Duodenal mucosa (tissue), 2 donors: ENCODE data around the gene NLRC3.

Experiments
- H3K27ac ChIP-seq: one replicate; pipeline ENCODE4 v1.7.0; 2013; ENCODE audit warnings: low read depth, low read length
- H3K27me3 ChIP-seq, 2 donors: one replicate each; pipeline ENCODE4 v1.7.0; 2013; ENCODE audit warnings: low read length in 2 of 2, control low read depth in 1 of 2; ENCODE audit not compliant: insufficient read depth in 2 of 2, control insufficient read depth in 1 of 2
- H3K36me3 ChIP-seq, 2 donors: one replicate each; pipeline ENCODE4 v1.7.0; 2013; ENCODE audit warnings: low read length in 2 of 2, control low read depth in 1 of 2; ENCODE audit not compliant: insufficient read depth in 2 of 2, control insufficient read depth in 1 of 2
- H3K4me1 ChIP-seq, 2 donors: one replicate each; pipeline ENCODE4 v1.7.0; 2013; ENCODE audit warnings: low read length in 2 of 2, control low read depth in 1 of 2; ENCODE audit not compliant: insufficient read depth in 2 of 2, control insufficient read depth in 1 of 2
- H3K4me3 ChIP-seq, 2 donors: one replicate each; pipeline ENCODE4 v1.7.0; 2013; ENCODE audit warnings: low read length in 2 of 2, low read depth in 1 of 2
- H3K9ac ChIP-seq, 2 donors: one replicate each; pipeline ENCODE4 v1.7.0; 2013; ENCODE audit warnings: low read length in 2 of 2, low read depth in 1 of 2
- H3K9me3 ChIP-seq, 2 donors: one replicate each; pipeline ENCODE4 v1.7.0; 2013; ENCODE audit warnings: low read length in 2 of 2, control low read depth in 1 of 2; ENCODE audit not compliant: control insufficient read depth in 1 of 2

Gene NLRC3

GRCh38 chr16:3490911-3491629 is 86.1 kb downstream of the NLRC3 start:
- Histone ChIP-seq H3K9me3 (no peaks in the 10 kb centered on the region), H3K27me3 (no peaks in the 10 kb centered on the region)

More at GRCh38 chr16:3490911-3491629, 86.1 kb downstream of the NLRC3 start:
- H3K27ac ChIP-seq: no peak overlapping the region
- H3K4me1 ChIP-seq: peaks cover 0 to 4% of the 10 kb centered on the region in 2 donors
- H3K9ac ChIP-seq: no peak overlapping the region
- H3K36me3 ChIP-seq: peaks cover 3 to 16% of the 10 kb centered on the region in 2 donors
- H3K4me3 ChIP-seq: no peak overlapping the region
